ENCODE data around the gene LIN7C. TPM values are rescaled to one million over a fixed set of nuclear protein-coding genes. Genes with fewer than 3 reads are reported as not detected.

Gene LIN7C
- polyA plus RNA-seq, 3 donors = 7.3 to 24.0 (median 18.9) TPM

DNA sequence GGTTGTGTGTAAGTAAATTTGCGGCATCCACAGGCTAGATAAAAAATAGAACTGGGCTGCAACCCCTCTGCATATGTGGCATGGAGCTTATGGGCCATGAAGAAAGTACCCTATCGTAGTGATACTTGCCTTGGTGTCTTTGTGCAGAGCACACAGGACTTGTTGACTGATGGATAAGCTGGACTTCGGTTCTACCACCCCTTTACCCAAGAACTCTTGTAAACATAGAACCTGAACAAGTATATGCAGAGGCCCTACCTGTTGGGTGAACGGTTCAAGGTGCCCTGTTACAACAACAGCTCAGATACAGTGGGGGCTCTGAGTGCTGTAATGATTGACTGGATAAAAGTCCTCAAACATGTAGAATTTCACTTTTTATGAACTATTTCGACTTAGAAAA is 30.9 kb downstream of the LIN7C start:
- no peak overlapping the region for H3K4me2 ChIP-seq (replicated peaks; ENCODE audit: extremely low read depth, low read length, poor library complexity, severe bottlenecking)
- no peaks in the 10 kb centered on the region for H3K36me3 ChIP-seq (replicated peaks in 1 of 2; ENCODE audit: control insufficient read depth in 1 of 2, insufficient read depth in 2 of 2, low read length in 2 of 2)
- H3K79me2 ChIP-seq (ENCODE audit: insufficient read depth, low read length) = no peaks in the 10 kb centered on the region
- no peaks in the 10 kb centered on the region for H3K9me3 ChIP-seq (replicated peaks in 1 of 2; ENCODE audit: control insufficient read depth in 1 of 2, insufficient read depth in 1 of 2, low read length in 2 of 2)
- peaks cover 4 to 17% of the 10 kb centered on the region in 2 donors for H3K27me3 ChIP-seq (ENCODE audit: control insufficient read depth in 2 of 2, insufficient read depth in 2 of 2, low read length in 2 of 2)
- H3K4me1 ChIP-seq (ENCODE audit: control insufficient read depth in 1 of 2, insufficient read depth in 2 of 2, low read length in 2 of 2) = peaks cover 12 to 16% of the 10 kb centered on the region in 2 donors
- H3K4me3 ChIP-seq (replicated peaks in 1 of 3; ENCODE audit: low read depth in 2 of 3, low read length in 3 of 3) = no peak overlapping the region
- DNase-seq = no peak
- no peak overlapping the region for H3K27ac Mint-ChIP-seq
- no peaks in the 10 kb centered on the region for H4K20me1 ChIP-seq (ENCODE audit: insufficient read depth, low read length)
- WGBS (ENCODE audit: insufficient coverage) = 100% methylated on average over 1 of the region's 5 CpGs
- peaks cover 0 to 4% of the 10 kb centered on the region in 2 donors for H3K36me3 Mint-ChIP-seq
- peaks cover 0 to 6% (median 0%) of the 10 kb centered on the region in 7 donors for H3K9me3 Mint-ChIP-seq
- intact Hi-C loops (cut with micrococcal nuclease) = no loop called here
- no peak overlapping the region for H3K9ac ChIP-seq (ENCODE audit: insufficient read depth, low read length, poor library complexity, severe bottlenecking)
- TF ChIP-seq, protein P1, sequence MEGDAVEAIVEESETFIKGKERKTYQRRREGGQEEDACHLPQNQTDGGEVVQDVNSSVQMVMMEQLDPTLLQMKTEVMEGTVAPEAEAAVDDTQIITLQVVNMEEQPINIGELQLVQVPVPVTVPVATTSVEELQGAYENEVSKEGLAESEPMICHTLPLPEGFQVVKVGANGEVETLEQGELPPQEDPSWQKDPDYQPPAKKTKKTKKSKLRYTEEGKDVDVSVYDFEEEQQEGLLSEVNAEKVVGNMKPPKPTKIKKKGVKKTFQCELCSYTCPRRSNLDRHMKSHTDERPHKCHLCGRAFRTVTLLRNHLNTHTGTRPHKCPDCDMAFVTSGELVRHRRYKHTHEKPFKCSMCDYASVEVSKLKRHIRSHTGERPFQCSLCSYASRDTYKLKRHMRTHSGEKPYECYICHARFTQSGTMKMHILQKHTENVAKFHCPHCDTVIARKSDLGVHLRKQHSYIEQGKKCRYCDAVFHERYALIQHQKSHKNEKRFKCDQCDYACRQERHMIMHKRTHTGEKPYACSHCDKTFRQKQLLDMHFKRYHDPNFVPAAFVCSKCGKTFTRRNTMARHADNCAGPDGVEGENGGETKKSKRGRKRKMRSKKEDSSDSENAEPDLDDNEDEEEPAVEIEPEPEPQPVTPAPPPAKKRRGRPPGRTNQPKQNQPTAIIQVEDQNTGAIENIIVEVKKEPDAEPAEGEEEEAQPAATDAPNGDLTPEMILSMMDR (IDR thresholded peaks at IDR 0.05) = no peak
- peaks cover 26 to 28% (median 27%) of the 10 kb centered on the region in 3 donors for H3K27me3 Mint-ChIP-seq (ENCODE audit: low read depth in 3 of 3)
- H3K4me1 Mint-ChIP-seq = peaks cover 19% of the 10 kb centered on the region
- no peak overlapping the region for H3K4me3 Mint-ChIP-seq
- no peak overlapping the region for H2AFZ ChIP-seq (ENCODE audit: insufficient read depth, low read depth, low read length, poor library complexity, severe bottlenecking)
- H3K27ac ChIP-seq (ENCODE audit: low read depth in 1 of 2, low read length in 2 of 2) = no peak overlapping the region

DNA sequence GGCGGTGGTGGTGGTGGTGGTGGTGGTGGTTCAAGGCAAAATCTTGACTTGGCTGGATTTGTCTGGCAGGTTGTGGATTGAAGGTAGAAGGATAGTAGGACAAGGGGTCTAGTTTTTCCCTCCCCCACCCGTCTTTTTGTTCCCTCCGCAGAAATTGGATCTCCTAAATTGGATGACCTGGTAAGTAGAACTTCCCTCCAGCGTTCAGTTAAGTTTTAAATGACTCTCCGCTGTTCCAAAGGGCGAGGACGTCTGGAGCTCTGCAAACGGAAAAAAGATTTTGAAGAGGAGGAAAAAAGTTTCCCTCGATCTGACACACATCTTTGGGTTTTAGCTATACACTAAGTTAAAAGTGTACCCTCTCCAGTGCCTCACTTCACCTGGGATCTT is 33.6 kb downstream of the LIN7C start:
- H3K36me3 Mint-ChIP-seq = peaks cover 0 to 4% of the 10 kb centered on the region in 2 donors
- Histone ChIP-seq H4K20me1 (ENCODE audit: insufficient read depth, low read length) (no peaks in the 10 kb centered on the region), H3K4me1 (ENCODE audit: control insufficient read depth in 1 of 2, insufficient read depth in 2 of 2, low read length in 2 of 2) (peaks cover 30 to 34% of the 10 kb centered on the region in 2 donors), H3K4me2 (replicated peaks; ENCODE audit: extremely low read depth, low read length, poor library complexity, severe bottlenecking) (peak overlapping the region; percentile 90), H3K9ac (ENCODE audit: insufficient read depth, low read length, poor library complexity, severe bottlenecking) (no peak overlapping the region), H3K36me3 (replicated peaks in 1 of 2; ENCODE audit: control insufficient read depth in 1 of 2, insufficient read depth in 2 of 2, low read length in 2 of 2) (no peaks in the 10 kb centered on the region), H2AFZ (ENCODE audit: insufficient read depth, low read depth, low read length, poor library complexity, severe bottlenecking) (no peak overlapping the region), H3K9me3 (replicated peaks in 1 of 2; ENCODE audit: control insufficient read depth in 1 of 2, insufficient read depth in 1 of 2, low read length in 2 of 2) (no peaks in the 10 kb centered on the region), H3K27me3 (ENCODE audit: control insufficient read depth in 2 of 2, insufficient read depth in 2 of 2, low read length in 2 of 2) (peaks cover 7 to 23% of the 10 kb centered on the region in 2 donors), H3K79me2 (ENCODE audit: insufficient read depth, low read length) (no peaks in the 10 kb centered on the region), H3K27ac (ENCODE audit: low read depth in 1 of 2, low read length in 2 of 2) (no peak overlapping the region), H3K4me3 (replicated peaks in 1 of 3; ENCODE audit: low read depth in 2 of 3, low read length in 3 of 3) (peak overlapping the region in 1 of 3 experiments; percentile 82)
- TF ChIP-seq, protein P1 (IDR thresholded peaks at IDR 0.05) = no peak
- intact Hi-C loops (cut with micrococcal nuclease) = loop anchor here in 1 of 2 donors (5.0 kb wide), 1 partner anchor 34 kb away; the partner anchor contains the start of gene LIN7C
- H3K4me3 Mint-ChIP-seq = peak overlapping the region; percentile 95 to 98
- peaks cover 0 to 6% (median 0%) of the 10 kb centered on the region in 7 donors for H3K9me3 Mint-ChIP-seq
- H3K27me3 Mint-ChIP-seq (ENCODE audit: low read depth in 3 of 3) = peaks cover 28 to 33% (median 30%) of the 10 kb centered on the region in 3 donors
- no CpG with 5 or more reads among the region's 9 CpGs for WGBS (ENCODE audit: insufficient coverage)
- DNase-seq = no peak
- H3K4me1 Mint-ChIP-seq = peaks cover 43% of the 10 kb centered on the region
- peak overlapping the region in 1 of 7 donors; percentile 55 for H3K27ac Mint-ChIP-seq
